ENCODE data around the gene ABHD17B. TPM values are rescaled to one million over a fixed set of nuclear protein-coding genes. Genes with fewer than 3 reads are reported as not detected.

Gene ABHD17B
- 19.2 and 19.9 TPM in 2 replicates for total RNA-seq

DNA sequence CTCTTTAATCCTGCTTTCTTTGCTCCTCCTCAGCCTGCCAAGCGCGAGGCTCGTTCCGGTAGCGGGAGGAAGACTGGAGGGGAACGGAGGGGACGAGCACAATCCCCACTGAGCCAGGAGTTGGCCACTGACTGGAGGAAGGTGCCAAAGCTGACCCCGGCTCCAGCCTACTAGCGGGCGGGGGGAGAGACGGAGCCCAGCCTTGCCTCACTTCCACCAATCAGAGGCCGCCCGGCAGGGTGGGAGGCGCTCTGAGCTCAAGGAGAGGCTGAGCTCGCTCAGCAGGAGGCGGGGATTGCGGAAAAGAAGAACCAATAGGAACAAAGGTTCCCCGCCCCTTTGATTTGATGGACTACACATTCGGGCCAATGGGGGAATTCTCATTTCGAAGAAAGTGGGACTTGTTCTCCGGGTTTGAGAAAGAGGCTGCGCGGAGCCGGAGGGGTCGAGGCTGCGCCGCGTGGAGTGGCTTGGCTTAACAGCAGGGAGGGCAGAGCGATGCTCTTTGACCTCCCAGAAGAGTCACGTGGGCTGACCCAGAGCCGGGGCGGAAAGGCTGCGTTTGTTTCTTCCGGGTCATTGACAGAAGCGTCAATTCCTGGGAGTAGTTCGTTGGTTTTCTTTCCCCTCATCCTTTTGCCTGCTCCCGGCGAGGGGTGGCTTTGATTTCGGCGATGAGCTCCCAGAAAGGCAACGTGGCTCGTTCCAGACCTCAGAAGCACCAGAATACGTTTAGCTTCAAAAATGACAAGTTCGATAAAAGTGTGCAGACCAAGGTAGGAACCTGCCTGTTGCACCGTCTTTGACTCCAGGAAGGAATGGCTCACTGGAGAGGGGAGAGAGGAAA lies at the start of gene ABHD17B, which contains the start of gene C9orf85:
TSS of gene ABHD17B (minus strand) at position 133 of the 847 bp plus-strand sequence. CDS start 36,113 bp downstream, outside the sequence.
TSS of gene C9orf85 (plus strand) at position 579 of the 847 bp plus-strand sequence. CDS start at position 675, 96 bp downstream.

Other genes with a start within 250 kb of the ABHD17B start
- gene CEMIP2, start 142.7 kb downstream of the ABHD17B start, total RNA-seq, result 63.7 and 164 TPM in 2 replicates
- gene C9orf85, start 446 bp upstream of the ABHD17B start, total RNA-seq, result 9.8 and 17.2 TPM in 2 replicates
- not detected in 2 replicates for gene C9orf57, start 149.4 kb upstream of the ABHD17B start, total RNA-seq
- gene GDA, start 238.2 kb upstream of the ABHD17B start, total RNA-seq, result not detected in 2 replicates

All from regular cardiac myocyte (primary cell).